Activated CD4-positive, alpha-beta T cell treated with anti-CD3 and anti-CD28 coated beads, Interleukin-2, amount 50 U/mL, for 1 hour (primary cell): ENCODE data around the gene PPFIA4.

Experiments
- DNase-seq: peaks from one replicate; pipeline ENCODE4 v3.0.0-alpha.2; 2020

PPFIA4 gene

GRCh38 chr1:203041351-203041932, 15.2 kb downstream of the PPFIA4 start:
- no peak for DNase-seq

GRCh38 chr1:203043830-203044545, 17.7 kb downstream of the PPFIA4 start:
- no peak for DNase-seq

- DNase-seq, result no peak
These were observed 18.4 kb downstream of the PPFIA4 start for GRCh38 chr1:203044546-203045250.

- DNase-seq, result no peak
These were observed 19.0 kb downstream of the PPFIA4 start for GRCh38 chr1:203045336-203045735.

- DNase-seq, result no peak
These were observed 19.7 kb downstream of the PPFIA4 start for GRCh38 chr1:203045821-203046594.

GRCh38 chr1:203046984-203047630, 20.8 kb downstream of the PPFIA4 start:
- no peak for DNase-seq

- DNase-seq, result no peak
These were observed 21.8 kb downstream of the PPFIA4 start for GRCh38 chr1:203048086-203048485.

- DNase-seq, result no peak
These were observed 22.3 kb downstream of the PPFIA4 start for GRCh38 chr1:203048555-203049051.

GRCh38 chr1:203049077-203049476, 22.8 kb downstream of the PPFIA4 start:
- DNase-seq, result no peak

GRCh38 chr1:203049576-203050180, 23.4 kb downstream of the PPFIA4 start:
- no peak for DNase-seq

GRCh38 chr1:203050826-203051225, 24.5 kb downstream of the PPFIA4 start:
- DNase-seq, result no peak

- no peak for DNase-seq
These were observed 25.6 kb downstream of the PPFIA4 start for GRCh38 chr1:203051841-203052324.

GRCh38 chr1:203052601-203053000, 26.3 kb downstream of the PPFIA4 start:
- DNase-seq, result no peak

GRCh38 chr1:203054184-203054583, 27.9 kb downstream of the PPFIA4 start:
- no peak for DNase-seq

GRCh38 chr1:203054642-203055041, 28.4 kb downstream of the PPFIA4 start:
- no peak for DNase-seq

- no peak for DNase-seq
These were observed 29.0 kb downstream of the PPFIA4 start for GRCh38 chr1:203055161-203055799.

- no peak for DNase-seq
These were observed 29.7 kb downstream of the PPFIA4 start for GRCh38 chr1:203056012-203056411.

- no peak for DNase-seq
These were observed 30.2 kb downstream of the PPFIA4 start for GRCh38 chr1:203056516-203056915.

GRCh38 chr1:203057911-203058675, 31.8 kb downstream of the PPFIA4 start:
- DNase-seq, result no peak

- no peak for DNase-seq
These were observed 32.3 kb downstream of the PPFIA4 start for GRCh38 chr1:203058676-203058935.

GRCh38 chr1:203059485-203059884, 33.2 kb downstream of the PPFIA4 start:
- DNase-seq, result no peak
